DMS153 (cell line): ENCODE data around the gene LAPTM5.

Experiments used
- DNase-seq: peaks from one replicate; lab custom pipeline; 2025; lab: John Stamatoyannopoulos, UW

The LAPTM5 gene

DNA sequence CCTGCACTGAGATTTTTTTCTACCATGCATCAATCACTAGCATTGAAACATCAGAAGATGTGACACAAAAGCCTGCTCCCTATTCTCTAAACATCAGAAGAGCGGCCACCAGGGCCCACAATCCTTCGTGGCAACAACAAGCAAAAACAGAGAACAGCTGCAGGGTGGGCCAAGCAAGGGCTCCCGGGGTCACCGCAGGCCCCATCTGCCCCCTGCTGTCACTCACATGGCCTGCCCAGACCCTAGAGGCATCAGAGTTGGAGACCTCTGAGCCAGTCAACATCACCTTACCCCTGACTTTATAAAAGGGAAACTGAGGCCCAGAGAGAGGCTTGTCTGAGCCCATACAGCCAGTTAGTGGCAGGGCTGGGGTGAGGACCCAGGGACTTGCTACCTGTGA is 1.8 kb downstream of the LAPTM5 start:
- no peak for DNase-seq

DNA sequence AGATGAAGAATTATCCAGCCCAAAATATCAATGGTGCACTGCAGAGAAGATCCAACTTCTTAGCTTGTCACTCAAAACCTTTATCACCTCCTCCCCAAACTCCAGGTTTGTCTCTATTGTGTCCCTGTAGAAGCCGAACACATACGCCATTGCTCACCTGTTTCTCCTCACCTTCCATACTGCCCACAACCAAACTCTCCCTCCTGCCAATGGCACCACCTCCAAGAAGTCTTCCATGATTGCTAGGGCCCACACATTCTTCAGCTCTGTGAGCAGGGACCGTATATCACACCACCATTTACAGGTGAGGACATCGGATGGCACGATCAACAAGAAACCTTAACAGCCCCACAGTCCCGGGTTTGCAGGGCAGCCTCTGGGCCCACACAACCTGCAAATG is 2.2 kb downstream of the LAPTM5 start:
- DNase-seq: no peak

DNA sequence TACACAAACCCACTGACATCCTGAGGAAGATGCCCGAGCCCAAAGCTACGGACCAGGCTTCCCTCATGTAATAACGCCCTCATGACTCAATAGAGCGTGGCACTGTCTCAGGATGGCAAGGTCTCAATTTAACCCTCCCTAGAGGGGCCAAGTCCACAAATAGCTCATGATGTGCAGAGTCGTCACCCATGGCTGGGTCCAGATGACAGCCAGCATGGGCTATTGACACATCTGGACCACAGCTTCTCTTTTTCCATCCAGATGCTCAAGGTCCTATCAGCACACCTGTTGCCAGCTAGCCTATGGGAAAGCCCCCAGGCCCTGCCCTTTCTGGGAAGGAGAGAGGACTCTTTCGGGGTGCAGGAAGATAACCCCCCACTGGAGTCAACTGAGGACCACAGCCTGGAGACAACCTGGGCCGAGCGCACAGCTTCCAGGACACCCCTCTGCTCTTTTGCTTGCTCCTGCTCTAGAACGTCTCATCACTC is 2.8 kb downstream of the LAPTM5 start:
- DNase-seq: no peak

DNA sequence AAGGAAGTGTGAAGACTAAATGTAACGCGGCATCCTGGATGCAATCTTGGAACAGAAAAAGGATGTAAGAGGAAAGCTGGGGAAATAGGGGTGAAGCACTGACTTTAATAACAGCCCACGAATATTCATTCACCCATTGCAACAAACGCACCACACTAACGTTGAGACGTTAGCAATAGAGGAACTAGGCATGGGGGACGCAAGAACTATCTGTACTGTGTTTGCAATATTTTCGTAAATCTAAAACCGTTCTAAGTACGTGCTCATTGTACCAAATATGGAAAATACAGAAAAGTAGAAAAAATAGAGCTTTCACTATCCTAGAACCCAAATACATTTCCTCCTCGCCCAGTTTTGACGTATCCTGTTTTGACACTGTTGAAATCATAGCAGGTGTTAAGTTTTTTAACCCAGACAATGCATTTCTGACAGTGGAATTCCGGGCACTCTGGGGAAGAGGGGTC is 3.9 kb downstream of the LAPTM5 start:
- no peak for DNase-seq

DNA sequence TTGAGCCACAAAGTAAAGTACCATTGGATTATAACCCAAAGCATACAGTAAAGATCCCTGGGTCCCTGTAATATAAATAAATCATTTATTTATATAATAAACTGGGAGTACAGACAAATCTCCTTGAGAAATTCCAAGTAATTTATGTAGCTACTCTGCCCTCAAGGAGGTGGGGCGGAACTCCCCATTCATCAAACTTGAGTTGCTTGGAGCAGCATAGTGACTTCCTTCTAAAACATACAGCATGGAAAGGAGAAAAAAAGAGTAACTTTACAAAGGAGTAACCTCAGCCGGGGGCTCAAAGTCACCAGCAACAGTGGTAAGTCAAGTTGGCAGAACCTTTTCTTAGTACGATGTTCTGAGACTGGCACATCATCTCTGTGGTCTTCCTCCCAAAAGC is 4.5 kb downstream of the LAPTM5 start:
- no peak for DNase-seq

DNA sequence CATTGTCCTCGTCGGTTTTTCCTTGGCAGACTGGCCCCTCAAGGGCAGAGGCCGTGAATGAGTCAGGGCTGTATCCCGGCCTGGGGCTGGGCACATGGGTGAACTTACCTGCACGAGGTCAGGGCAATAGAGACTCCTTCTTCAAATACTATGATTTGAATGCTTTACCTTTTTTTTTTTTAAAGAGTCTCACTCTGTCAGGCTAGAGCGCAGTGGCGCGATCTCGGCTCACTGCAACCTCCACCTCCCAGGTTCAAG is 5.0 kb downstream of the LAPTM5 start:
- no peak for DNase-seq

DNA sequence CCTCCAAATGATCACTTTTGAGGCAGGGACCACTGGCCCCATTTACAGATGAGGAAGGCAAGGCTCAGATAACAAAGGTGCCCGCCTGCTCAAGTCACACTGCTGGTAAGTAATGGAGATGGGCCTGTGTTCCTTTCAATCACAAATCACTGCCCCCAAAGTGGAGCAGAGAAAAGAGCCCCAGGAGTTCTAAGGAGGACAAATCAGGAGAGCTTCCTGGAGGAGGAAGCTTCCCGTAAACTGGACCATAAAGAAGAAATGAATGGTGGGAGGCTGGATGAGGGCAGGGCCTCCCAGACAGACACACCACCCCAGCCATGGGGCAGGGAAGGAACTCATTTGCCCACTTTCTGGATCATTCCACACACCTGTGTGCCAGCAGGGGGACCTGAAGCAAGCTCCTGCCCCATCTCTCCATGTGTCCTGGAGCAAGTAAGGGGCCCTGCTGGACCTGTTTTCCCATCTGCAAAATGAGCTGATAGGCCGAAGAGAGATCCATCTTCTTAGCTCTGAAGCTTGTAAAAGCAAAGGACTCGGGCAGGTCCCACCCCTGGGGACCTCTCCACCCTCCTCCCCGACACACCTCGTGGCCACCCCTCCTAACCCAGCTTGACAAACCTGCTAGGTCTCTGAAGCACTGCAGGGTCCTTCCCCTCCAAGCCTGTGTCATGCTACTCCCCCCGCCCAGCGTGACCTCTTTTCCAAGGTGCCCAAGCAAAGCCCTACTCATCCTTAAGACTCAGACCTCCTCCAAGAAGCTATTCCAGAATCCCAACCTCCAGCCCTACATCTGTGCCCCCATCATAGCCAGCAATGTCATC is 5.5 kb downstream of the LAPTM5 start:
- DNase-seq: no peak

DNA sequence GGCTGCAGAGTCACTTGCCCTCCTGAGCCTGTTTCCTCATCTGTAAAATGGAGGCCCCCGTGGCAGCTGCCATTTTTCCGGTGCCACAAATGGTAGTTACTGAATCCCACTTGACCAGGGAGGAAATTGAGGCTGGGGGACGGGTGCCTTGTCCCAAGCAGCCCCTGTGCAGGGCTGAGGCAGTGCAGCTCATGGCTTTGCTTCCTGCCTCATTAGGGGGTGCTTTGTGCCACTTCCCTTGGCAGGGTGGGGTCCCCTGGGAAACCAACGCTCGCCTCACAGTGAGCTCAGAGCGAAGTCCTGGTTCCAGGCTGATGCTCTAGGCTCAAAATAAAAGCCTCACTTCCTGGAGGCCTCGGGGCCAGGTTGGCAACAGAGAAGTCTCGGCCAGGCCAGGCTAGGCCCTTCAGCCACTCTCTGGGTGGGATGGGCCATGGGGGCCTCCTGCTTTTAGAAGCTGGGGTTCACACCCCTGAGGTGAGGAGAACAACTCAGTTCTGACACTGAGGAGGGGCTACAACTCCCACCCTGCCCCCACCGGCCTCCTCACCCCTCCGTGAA is 6.8 kb downstream of the LAPTM5 start:
- DNase-seq: peak; percentile 81

DNA sequence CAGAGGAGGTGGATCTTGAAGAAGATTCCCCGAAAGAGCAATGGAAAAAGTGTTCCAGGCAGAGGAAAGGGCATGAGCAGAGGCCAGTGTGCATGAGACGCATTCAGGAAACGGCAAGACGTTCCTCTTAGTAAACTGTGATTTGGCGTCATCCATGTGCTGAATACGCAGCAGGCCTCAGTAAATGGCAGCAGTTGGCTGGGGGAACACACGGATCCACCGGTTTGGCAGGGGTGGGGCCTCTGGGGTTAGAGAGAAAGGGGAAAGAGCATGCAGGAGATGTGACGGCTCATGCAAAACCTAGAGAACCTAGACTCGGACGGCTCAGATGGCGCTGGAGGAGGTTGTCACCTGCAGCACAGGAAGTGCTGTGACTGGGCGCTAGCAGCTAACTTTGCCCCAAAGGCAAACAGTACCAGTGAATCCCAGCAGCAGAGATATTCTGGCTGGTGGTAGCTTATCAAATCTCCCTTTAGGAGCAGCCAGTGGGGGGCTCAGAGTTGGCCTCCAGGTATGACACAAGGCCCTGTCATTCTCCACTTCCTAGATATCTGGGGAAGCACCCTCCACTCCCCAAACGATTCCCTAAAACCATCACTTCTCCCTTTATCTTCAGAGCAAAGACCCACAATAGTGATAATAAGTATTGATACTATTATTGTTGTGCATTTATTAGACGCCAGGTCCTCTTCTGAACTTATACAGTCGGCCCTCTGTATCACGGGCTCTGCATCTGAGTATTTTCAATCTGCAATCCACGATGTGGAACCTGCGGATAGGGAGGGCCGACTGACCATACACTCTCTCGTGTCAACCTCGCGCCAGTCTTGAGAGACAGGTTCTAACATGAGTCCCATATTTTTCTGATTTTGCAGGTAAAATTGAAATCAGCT is 7.6 kb downstream of the LAPTM5 start:
- DNase-seq: peak; percentile 81

DNA sequence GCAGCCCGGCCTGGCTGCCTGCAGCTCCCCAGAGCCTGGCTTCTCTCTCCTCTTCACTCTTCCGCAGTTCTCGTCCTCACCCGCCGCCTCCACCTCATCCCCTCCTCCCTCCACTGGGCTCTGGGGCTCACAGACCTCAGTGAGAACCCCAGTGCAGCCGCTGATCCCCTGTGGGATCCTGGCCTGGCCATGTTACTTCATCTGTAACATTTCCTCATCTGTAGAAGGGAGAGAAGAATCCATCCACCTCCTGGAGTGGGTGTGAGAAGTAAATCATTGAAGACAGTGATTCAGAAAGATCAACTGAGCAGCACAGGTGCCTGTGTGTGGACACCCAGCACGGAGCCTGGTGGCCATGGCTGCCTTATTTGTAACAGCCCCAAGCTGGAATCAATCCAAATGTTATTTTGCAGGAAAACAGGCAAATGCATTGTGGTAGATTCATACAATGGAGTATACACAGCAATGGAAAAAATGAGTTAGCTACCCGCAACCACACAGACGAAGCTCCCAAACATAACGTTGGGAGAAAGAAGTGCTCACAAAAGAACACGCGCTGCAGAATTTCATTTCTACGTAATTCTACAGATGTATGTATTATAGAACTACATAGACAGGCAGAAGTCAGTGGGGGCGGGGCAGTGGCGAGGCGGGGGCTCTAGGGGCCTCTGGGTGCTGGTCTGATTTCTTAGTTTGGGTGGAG is 8.7 kb downstream of the LAPTM5 start:
- peak; percentile 61 for DNase-seq

DNA sequence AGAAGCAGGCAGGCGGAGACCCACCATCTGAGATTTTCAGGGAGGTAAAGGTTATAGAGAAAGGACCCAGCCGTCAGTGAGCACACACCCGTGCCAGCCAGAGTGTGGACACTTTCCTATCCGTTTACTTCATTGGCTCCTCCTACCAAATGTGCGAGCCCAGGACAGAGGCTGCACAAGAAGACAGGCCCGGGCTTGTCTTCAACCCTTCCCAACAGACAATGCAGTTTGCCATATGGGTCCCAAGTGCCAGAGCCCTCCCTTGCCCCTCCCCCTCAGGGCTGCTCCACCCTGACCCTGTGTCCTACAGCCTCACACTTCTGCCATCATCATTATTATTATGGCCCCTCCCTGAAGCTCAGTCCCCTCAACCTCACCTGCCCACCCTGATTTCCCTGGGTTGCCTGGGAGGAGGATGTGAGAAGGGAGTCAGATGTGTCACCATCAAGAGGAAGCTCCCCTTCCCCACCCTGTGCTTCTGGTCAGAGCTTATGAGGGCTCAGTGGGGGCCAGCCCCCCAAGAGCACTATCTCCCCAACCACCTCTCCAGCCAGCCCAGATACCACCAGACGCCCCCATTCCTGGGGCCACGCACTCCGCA is 9.4 kb downstream of the LAPTM5 start:
- peak; percentile 99 for DNase-seq

DNA sequence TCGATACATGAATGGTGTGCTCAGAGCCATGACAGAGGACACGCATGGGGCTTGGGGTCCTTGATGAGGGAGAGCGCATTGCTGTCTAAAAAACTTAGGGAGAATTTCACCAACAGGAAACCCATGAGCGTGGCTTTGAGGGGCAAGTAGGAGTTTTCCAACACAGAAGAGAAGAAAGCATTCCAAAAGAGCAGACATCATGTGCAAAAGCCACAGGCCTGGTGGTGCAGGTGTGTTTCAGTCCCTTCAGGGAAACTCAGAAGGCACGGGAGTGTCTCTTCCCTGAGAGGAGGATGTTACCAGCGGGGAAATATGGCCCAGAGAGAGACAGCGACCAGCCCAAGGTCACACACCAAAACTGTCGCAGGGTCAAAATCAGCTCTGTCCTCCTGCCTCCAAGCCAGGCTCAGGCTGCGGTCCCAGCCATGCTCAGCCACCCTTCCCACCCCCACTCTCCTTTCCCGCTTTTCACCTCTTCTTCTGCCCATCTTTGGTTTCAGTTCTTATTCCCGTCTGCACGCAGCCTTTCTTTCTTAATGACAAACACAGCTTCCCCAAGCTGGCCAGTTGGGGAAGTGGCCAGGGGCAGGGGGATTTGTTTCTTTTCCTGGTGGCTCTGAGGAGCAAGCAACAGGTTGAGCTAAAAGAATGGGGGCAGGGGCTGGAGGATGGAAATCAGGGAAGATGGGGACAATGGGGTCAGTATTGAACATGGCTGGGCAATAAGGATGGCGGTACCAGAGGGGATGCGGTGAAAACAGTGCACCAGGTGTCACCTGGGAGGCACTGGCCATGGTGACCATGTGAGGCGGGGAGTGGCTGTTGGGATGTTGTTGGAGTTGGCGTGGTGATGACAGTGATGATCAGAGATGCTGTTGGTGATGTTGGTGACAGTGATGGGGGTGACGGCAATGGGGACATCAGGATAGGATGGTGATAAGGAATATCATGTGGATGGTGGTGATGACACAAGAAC is 10.3 kb downstream of the LAPTM5 start:
- no peak for DNase-seq

DNA sequence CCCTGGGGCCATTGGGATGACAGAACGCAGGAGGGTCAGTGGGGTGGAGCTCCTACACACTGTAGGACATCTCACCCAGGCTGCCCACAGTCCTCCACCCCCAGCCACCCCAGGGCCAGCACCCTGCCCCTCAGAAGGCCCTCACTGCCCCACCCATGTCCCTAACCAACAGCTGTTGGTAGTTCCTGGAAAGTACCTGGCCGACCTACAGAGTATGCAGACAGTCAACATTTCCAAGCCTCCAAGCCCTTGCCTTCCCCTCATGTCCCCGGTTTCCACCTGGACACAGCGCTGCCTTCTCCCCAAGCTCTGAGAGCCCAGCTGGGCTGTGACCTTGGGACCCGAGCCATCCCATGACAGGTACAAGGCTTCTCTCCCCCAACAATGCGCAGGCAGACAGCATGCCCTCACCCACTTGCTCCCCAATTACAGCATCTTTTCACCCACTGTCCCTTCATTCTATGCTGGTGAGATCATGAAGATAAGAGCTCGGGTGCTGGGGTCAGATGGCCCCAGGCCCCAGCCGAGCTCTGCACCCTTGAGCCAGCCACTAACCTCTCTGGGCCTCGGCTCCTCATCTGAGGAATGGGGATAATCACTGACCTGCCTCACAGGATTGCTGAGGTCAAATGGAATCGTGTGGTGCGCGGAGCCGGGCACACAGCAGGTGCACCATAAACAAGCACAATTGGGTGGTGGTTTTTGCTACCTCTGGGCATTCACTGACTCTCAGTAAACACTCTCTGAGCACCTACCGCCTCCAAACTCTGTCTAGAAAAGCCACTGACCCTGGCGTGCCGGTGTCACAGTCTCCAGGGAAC is 11.2 kb downstream of the LAPTM5 start:
- DNase-seq: peak; percentile 33

DNA sequence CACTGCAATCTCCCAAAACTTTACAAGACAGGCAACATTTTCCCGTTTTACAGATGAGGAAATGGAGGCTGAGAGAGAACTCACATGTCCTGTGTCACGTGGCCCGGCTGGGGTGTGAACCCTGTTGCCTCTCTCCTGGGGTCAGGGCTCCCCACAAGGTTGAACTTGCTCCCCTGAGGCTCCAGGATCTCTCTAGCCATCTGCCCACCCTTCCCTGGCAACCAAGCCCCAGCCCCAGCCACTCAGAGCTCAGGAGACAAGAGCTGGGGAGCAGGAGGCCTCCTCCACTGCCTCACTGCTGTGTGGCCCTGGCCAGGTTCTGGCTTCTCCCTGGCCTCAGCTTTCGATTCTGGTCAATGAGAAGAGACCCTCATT is 11.8 kb downstream of the LAPTM5 start:
- no peak for DNase-seq

DNA sequence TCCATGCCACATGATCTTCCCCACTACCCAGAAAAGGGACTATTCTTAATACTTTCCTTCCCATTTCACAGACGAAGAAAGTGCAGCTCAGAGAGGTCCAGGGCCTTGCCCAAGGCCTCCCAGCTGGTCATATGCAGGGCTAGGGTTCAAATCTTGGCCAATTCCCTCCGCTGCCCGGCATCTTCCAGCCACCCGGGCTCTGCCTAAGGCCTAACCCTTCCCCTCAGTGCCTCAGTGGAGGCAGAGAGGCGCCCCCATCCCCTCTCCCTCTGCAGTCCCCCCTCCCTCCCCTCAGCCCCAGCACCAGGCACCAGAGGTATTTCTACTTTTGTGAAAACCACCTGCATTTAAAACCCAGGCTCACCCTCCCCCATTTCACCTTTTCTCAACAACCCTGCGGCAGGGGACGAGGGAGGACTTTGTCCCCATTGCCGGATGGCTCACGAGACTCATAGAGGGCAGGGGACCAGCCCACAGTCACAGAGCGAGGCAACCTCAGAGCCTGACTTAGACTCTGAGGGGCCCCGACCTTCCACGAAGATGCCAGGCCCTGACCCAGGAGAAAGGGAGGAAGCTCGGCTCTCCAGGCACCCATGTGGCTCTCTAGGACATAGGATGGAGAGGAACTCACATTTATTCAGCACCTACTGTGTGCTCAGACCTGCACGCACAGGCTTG is 12.3 kb downstream of the LAPTM5 start:
- DNase-seq: no peak

DNA sequence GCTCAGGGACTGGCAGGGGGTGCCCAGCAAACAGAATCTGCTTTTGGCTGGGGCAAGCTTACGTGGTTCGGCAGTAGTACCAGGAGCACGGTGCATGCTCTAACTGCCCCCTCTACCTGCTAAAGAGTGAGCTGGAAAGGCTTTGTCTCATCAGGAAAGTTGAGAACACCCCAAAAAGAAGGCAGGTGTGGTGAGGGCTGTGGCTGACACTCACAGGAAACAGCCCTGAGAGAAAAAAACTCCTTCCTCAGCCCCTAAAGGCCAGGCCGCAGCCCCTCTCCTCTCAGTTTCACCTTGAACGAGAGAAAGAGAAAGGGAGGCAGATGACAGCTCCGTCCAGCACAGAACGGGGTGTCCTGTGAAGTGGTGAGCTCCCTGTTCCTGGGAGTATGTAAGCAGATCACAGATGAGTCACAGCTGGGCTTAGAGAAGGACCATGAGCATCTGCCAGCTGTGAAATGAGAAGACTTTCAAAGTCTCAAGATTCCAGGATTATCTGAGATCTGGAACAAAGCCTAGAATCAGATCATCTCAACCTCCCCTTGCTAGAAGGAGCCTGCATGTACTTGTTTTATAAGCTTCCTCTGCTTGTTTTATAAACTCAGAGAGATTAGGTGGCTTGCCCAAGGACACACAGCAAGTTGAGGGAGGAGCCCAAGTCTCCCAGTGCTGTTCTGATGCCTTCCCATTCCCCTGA is 13.4 kb downstream of the LAPTM5 start:
- no peak for DNase-seq

DNA sequence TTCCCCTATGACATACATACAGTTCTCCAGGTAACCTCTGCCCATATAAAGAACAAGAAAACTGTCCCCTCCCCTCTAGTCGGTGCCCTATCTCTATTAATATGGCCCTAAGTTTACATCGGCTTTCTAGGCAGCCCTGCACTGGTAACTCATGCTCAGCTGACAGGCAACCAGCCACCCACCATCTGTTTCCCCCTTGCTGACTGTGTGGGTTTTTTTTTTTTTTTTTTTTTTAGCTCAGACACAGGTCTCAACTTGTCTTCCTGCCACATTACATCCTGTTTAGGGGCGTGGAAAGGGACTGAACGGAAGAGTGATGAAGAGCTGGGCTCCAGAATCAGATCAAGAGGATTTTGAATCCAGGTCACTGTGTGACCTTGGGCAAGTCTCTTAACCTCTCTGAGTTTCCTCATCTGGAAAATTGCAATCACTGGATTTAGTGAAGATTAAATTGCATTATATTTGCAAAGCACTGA is 14.0 kb downstream of the LAPTM5 start:
- peak; percentile 89 for DNase-seq

DNA sequence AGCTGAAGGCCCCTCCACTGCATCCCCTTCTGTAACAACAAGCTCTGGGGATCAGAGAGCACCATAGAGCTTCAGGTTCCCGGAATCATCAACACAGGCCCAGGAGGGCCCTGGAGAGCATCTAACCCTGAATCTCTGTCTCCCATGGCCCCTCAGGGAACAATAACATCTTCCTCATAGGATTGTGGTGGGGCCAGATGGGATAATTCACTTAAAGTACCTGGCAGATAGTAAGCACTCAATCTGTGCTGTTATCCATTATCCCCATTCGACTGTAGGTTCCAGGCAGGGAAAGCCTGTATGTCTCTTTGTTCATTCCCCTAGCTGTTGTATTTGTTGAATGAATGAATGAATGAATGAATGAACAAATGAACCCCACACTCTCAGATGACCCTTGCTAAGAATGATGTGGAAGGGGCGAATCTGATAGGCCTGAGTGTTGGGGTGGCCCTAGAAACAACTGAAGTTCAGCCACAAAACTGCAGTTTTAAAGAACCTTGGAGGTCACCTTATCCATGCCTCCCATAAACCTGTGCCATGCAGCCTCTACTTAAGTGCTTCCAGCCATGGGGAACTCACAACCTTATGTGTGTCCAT is 14.5 kb downstream of the LAPTM5 start:
- DNase-seq: no peak
